Hepatocyte (in vitro differentiated cells): Measurements from ENCODE around the gene RERG.

Experiments
- EZH2phosphoT487 ChIP-seq: fragments of 200-600 bp; sonication (generic); IDR thresholded peaks from one replicate; pipeline ENCODE4 v1.6.1; 2018; ENCODE audit warnings: antibody characterized with exemption, mild to moderate bottlenecking, low read depth, moderate library complexity; ENCODE audit not compliant: unreplicated experiment, severe bottlenecking
- TF ChIP-seq, protein P1 (sequence below): fragments of 200-600 bp; sonication (generic); IDR thresholded peaks from 2 replicates; pipeline ENCODE4 v1.5.1; 2016; ENCODE audit warnings: antibody characterized with exemption, mild to moderate bottlenecking; ENCODE audit not compliant: poor library complexity

DNA sequence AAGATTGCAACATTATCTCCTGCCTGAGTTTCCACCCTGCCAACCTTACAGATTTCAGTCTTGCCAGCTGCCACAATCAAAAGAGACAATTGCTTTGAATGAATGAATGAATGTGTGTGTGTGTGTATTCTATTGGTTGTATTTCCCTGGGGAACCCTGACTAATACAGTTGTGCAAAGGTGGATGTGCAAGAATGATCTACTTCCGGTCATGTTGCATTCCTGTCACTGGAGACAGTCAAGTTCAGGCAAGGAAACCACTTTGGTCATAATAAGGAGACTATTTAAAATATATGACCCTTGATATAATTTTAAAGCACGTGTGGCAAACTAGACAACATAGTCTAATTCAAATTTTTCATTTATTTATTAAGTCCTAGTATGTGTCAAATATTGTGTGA lies 13.1 kb downstream of the RERG start:
- TF ChIP-seq, protein P1, sequence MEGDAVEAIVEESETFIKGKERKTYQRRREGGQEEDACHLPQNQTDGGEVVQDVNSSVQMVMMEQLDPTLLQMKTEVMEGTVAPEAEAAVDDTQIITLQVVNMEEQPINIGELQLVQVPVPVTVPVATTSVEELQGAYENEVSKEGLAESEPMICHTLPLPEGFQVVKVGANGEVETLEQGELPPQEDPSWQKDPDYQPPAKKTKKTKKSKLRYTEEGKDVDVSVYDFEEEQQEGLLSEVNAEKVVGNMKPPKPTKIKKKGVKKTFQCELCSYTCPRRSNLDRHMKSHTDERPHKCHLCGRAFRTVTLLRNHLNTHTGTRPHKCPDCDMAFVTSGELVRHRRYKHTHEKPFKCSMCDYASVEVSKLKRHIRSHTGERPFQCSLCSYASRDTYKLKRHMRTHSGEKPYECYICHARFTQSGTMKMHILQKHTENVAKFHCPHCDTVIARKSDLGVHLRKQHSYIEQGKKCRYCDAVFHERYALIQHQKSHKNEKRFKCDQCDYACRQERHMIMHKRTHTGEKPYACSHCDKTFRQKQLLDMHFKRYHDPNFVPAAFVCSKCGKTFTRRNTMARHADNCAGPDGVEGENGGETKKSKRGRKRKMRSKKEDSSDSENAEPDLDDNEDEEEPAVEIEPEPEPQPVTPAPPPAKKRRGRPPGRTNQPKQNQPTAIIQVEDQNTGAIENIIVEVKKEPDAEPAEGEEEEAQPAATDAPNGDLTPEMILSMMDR = peak; percentile 33
- TF ChIP-seq EZH2phosphoT487 = no peak
